Measurements from ENCODE around the gene CUL4A.

Gene CUL4A

GRCh38 chr13:113218586-113218985 lies 9.2 kb downstream of the CUL4A start:
- Histone ChIP-seq H4K20me1 (peaks cover 100% of the 10 kb centered on the region), H3K27me3 (no peaks in the 10 kb centered on the region), H3K4me2 (no peak overlapping the region), H3K9me3 (no peaks in the 10 kb centered on the region), H3K9ac (no peak overlapping the region), H3K4me1 (peaks cover 7% of the 10 kb centered on the region; the same call in 1 of the 2 replicates), H3K27ac (no peak overlapping the region), H3K36me3 (peaks cover 73% of the 10 kb centered on the region), H3K4me3 (no peak overlapping the region)
- no peak for TF ChIP-seq Cebpa-rat (IDR thresholded peaks at IDR 0.05)

GRCh38 chr13:113219256-113219940 lies 10.0 kb downstream of the CUL4A start:
- H3K9me3 ChIP-seq = no peaks in the 10 kb centered on the region
- H3K4me2 ChIP-seq = no peak overlapping the region
- no peak for TF ChIP-seq Cebpa-rat (IDR thresholded peaks at IDR 0.05)
- no peaks in the 10 kb centered on the region for H3K27me3 ChIP-seq
- no peak overlapping the region for H3K27ac ChIP-seq
- no peak overlapping the region for H3K4me3 ChIP-seq
- peaks cover 7% of the 10 kb centered on the region; the same call in 1 of the 2 replicates for H3K4me1 ChIP-seq
- peaks cover 100% of the 10 kb centered on the region for H4K20me1 ChIP-seq
- H3K36me3 ChIP-seq = peaks cover 73% of the 10 kb centered on the region
- 0 out of 2 replicates have a peak overlapping the region, but pooled peaks have one; percentile 6 for H3K9ac ChIP-seq

GRCh38 chr13:113220141-113220598 lies 10.8 kb downstream of the CUL4A start:
- peaks cover 74% of the 10 kb centered on the region for H3K36me3 ChIP-seq
- no peaks in the 10 kb centered on the region for H3K27me3 ChIP-seq
- H3K27ac ChIP-seq = no peak overlapping the region
- 0 out of 2 replicates have a peak overlapping the region, but pooled peaks have one; percentile 6 for H3K9ac ChIP-seq
- peaks cover 7% of the 10 kb centered on the region; the same call in 1 of the 2 replicates for H3K4me1 ChIP-seq
- H3K4me2 ChIP-seq = no peak overlapping the region
- no peak overlapping the region for H3K4me3 ChIP-seq
- H4K20me1 ChIP-seq = peaks cover 100% of the 10 kb centered on the region
- H3K9me3 ChIP-seq = no peaks in the 10 kb centered on the region
- TF ChIP-seq Cebpa-rat (IDR thresholded peaks at IDR 0.05) = no peak

- H3K36me3 ChIP-seq = peaks cover 81% of the 10 kb centered on the region
- H3K27ac ChIP-seq = no peak overlapping the region
- H3K9me3 ChIP-seq = no peaks in the 10 kb centered on the region
- H3K4me2 ChIP-seq = no peak overlapping the region
- peaks cover 3% of the 10 kb centered on the region; the same call in 1 of the 2 replicates for H3K4me1 ChIP-seq
- no peak overlapping the region for H3K4me3 ChIP-seq
- no peak overlapping the region for H3K9ac ChIP-seq
- peaks cover 100% of the 10 kb centered on the region for H4K20me1 ChIP-seq
- TF ChIP-seq Cebpa-rat (IDR thresholded peaks at IDR 0.05) = no peak
- no peaks in the 10 kb centered on the region for H3K27me3 ChIP-seq
These were observed 11.5 kb downstream of the CUL4A start for GRCh38 chr13:113220877-113221276.

GRCh38 chr13:113223070-113223469 lies 13.7 kb downstream of the CUL4A start:
- no peak overlapping the region for H3K27ac ChIP-seq
- H3K9me3 ChIP-seq = no peaks in the 10 kb centered on the region
- H3K4me2 ChIP-seq = no peak overlapping the region
- no peak for TF ChIP-seq Cebpa-rat (IDR thresholded peaks at IDR 0.05)
- H3K9ac ChIP-seq = no peak overlapping the region
- peaks cover 99% of the 10 kb centered on the region for H3K36me3 ChIP-seq
- no peak overlapping the region for H3K4me3 ChIP-seq
- H4K20me1 ChIP-seq = peaks cover 98% of the 10 kb centered on the region
- no peaks in the 10 kb centered on the region for H3K27me3 ChIP-seq
- H3K4me1 ChIP-seq = no peaks in the 10 kb centered on the region

- Histone ChIP-seq H3K4me3 (no peak overlapping the region), H3K27me3 (no peaks in the 10 kb centered on the region), H3K9ac (no peak overlapping the region), H3K36me3 (peaks cover 100% of the 10 kb centered on the region), H3K4me2 (no peak overlapping the region), H4K20me1 (peaks cover 98% of the 10 kb centered on the region), H3K9me3 (no peaks in the 10 kb centered on the region), H3K4me1 (no peaks in the 10 kb centered on the region), H3K27ac (no peak overlapping the region)
- no peak for TF ChIP-seq Cebpa-rat (IDR thresholded peaks at IDR 0.05)
These were observed 15.1 kb downstream of the CUL4A start for GRCh38 chr13:113224486-113224885.

GRCh38 chr13:113225515-113225914 lies 16.1 kb downstream of the CUL4A start:
- no peaks in the 10 kb centered on the region for H3K27me3 ChIP-seq
- no peak overlapping the region for H3K4me3 ChIP-seq
- H3K9me3 ChIP-seq = no peaks in the 10 kb centered on the region
- H3K27ac ChIP-seq = no peak overlapping the region
- no peak overlapping the region for H3K4me2 ChIP-seq
- H3K9ac ChIP-seq = no peak overlapping the region
- H3K4me1 ChIP-seq = no peaks in the 10 kb centered on the region
- TF ChIP-seq Cebpa-rat (IDR thresholded peaks at IDR 0.05) = no peak
- H4K20me1 ChIP-seq = peaks cover 98% of the 10 kb centered on the region
- peaks cover 100% of the 10 kb centered on the region for H3K36me3 ChIP-seq

GRCh38 chr13:113226873-113227450 lies 17.5 kb downstream of the CUL4A start:
- H3K4me1 ChIP-seq = no peaks in the 10 kb centered on the region
- H3K36me3 ChIP-seq = peaks cover 99% of the 10 kb centered on the region
- H3K27ac ChIP-seq = no peak overlapping the region
- no peaks in the 10 kb centered on the region for H3K27me3 ChIP-seq
- H3K9me3 ChIP-seq = no peaks in the 10 kb centered on the region
- H4K20me1 ChIP-seq = peaks cover 96% of the 10 kb centered on the region
- H3K4me2 ChIP-seq = no peak overlapping the region
- no peak overlapping the region; the same call in 1 of the 2 replicates for H3K9ac ChIP-seq
- no peak for TF ChIP-seq Cebpa-rat (IDR thresholded peaks at IDR 0.05)
- no peak overlapping the region for H3K4me3 ChIP-seq

GRCh38 chr13:113229161-113229560 lies 19.7 kb downstream of the CUL4A start:
- TF ChIP-seq Cebpa-rat (IDR thresholded peaks at IDR 0.05) = no peak
- Histone ChIP-seq H3K27me3 (no peaks in the 10 kb centered on the region), H4K20me1 (peaks cover 74% of the 10 kb centered on the region), H3K9ac (no peak overlapping the region), H3K4me1 (peaks cover 5% of the 10 kb centered on the region; the same call in 1 of the 2 replicates), H3K36me3 (peaks cover 95% of the 10 kb centered on the region), H3K4me3 (no peak overlapping the region), H3K27ac (no peak overlapping the region), H3K4me2 (no peak overlapping the region), H3K9me3 (no peaks in the 10 kb centered on the region)

GRCh38 chr13:113229791-113230190 lies 20.4 kb downstream of the CUL4A start:
- no peaks in the 10 kb centered on the region for H3K27me3 ChIP-seq
- no peaks in the 10 kb centered on the region for H3K9me3 ChIP-seq
- H3K9ac ChIP-seq = no peak overlapping the region
- no peak overlapping the region for H3K4me2 ChIP-seq
- peaks cover 5% of the 10 kb centered on the region; the same call in 1 of the 2 replicates for H3K4me1 ChIP-seq
- peaks cover 72% of the 10 kb centered on the region for H4K20me1 ChIP-seq
- no peak for TF ChIP-seq Cebpa-rat (IDR thresholded peaks at IDR 0.05)
- no peak overlapping the region for H3K27ac ChIP-seq
- H3K4me3 ChIP-seq = no peak overlapping the region
- H3K36me3 ChIP-seq = peaks cover 95% of the 10 kb centered on the region
